ENCODE data around the gene KMT2C.

KMT2C gene

GRCh38 chr7:152105205-152105604, 330.6 kb downstream of the KMT2C start:
- no peak for DNase-seq (ENCODE audit: low spot score)

GRCh38 chr7:152103691-152104090, 332.1 kb downstream of the KMT2C start:
- DNase-seq (ENCODE audit: low spot score) = no peak

DNA sequence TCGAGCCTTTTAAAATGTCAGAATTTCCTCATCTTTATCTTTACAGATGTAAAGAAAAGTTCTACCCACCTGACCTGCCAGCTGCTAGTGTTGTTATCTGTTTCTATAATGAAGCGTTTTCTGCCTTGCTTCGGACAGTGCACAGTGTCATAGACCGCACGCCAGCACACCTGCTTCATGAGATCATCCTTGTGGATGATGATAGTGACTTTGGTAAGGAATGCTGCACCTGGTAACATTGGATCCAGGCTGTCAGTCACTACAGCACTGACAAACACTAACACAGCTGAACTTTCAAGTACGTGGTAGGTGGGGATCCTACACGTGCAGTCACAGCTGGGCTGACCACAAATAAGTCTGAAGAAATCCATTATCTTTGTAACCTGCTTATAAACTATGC, 332.7 kb downstream of the KMT2C start:
- DNase-seq (ENCODE audit: low spot score) = no peak

GRCh38 chr7:152097330-152097729, 338.5 kb downstream of the KMT2C start:
- DNase-seq (ENCODE audit: low spot score) = no peak

- no peak for DNase-seq (ENCODE audit: low spot score)
Measured at GRCh38 chr7:152095771-152096170, 340.0 kb downstream of the KMT2C start.

DNA sequence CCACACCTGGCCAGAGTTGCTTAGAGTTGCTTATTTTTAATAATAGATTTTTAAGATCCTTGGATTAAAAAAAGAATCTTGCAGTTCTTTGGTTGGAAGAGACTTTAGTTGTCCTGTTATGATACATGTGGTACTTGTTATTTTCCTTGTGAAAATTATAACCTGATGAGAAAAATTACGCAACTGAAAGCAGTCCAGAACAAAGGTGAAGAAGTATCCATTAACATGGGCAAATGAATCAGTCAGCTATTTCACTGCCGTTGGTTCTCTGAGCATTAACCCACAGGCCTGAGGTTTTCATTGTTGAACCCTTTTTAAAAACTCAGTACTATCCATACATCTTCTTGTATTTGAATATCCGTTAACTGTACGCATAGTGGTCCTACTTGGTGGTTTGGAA, 342.1 kb downstream of the KMT2C start:
- DNase-seq (ENCODE audit: low spot score) = no peak

DNA sequence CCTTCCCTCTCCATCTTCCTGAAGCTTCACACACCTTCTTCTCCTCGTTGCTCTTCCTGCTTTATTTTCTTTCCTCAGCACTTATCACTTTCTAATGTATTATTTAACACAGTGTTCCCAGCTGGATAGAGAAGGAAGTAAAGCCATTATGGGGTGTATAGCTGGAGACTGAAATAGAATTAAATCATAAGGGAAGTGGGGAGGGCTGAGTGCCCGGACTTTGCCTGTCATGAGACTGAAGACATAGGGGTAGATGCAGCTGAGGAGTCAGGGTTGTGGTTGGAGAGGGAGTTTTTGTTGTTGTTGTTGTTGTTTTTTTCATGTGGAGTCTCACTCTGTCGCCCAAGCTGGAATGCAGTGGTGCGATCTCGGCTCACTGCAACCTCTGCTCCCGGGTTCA, 345.1 kb downstream of the KMT2C start:
- no peak for DNase-seq (ENCODE audit: low spot score)

DNA sequence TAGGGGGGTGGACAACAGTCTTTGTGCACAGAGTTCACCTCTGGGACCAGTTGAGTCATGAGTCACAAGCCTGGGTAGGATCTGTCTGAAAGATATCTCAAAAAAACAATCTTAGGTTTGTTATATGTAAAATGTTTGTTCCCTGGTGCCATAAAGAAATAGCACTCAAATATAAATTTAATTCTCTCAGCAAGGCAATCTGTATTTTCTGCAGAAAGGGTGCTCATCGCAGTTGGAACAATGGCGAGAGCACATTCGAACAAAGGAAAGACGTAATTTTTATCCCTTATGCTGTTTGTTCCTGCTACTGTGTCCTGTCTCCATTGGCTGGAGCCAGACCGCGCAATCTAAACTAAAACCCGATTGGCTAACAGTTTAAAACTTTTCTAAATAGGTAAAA, 346.6 kb downstream of the KMT2C start:
- DNase-seq (ENCODE audit: low spot score) = no peak

- DNase-seq (ENCODE audit: low spot score) = no peak
Measured at GRCh38 chr7:152086513-152086912, 349.3 kb downstream of the KMT2C start.

GRCh38 chr7:152085131-152085530, 350.7 kb downstream of the KMT2C start:
- no peak for DNase-seq (ENCODE audit: low spot score)
